K562 (cell line): Measurements from ENCODE around the gene AZGP1. TPM values are rescaled to one million over a fixed set of nuclear protein-coding genes. Genes with fewer than 3 reads are reported as not detected.

Experiments
- CBX1 ChIP-seq: sonication (generic); IDR thresholded peaks from 2 replicates; pipeline ENCODE4 v1.6.1; 2016; ENCODE audit warnings: antibody characterized with exemption, low read depth, mild to moderate bottlenecking
- E2F1 ChIP-seq: sonication (generic); formaldehyde crosslinking; IDR thresholded peaks from 2 replicates; pipeline ENCODE4 v1.8.1; 2023; ENCODE audit warnings: mild to moderate bottlenecking, missing genetic modification reagents, moderate library complexity
- ETV5 ChIP-seq: sonication (generic); formaldehyde crosslinking; IDR thresholded peaks from 2 replicates; pipeline ENCODE4 v1.4.0; 2020; ENCODE audit warnings: low read depth, mild to moderate bottlenecking, missing genetic modification reagents
- FOXP1 ChIP-seq: sonication (generic); formaldehyde crosslinking; IDR thresholded peaks from 2 replicates; pipeline ENCODE4 v1.8.0; 2022; ENCODE audit warnings: mild to moderate bottlenecking, missing genetic modification reagents
- HCFC1 ChIP-seq: IDR thresholded peaks from 2 replicates; pipeline ENCODE4 v1.6.1; 2012; ENCODE audit warnings: low read depth, low read length, improper control_type of control experiment
- JUNB ChIP-seq: fragments of 450-650 bp; formaldehyde crosslinking; conservative IDR thresholded peaks from 2 replicates; pipeline ENCODE4 v1.4.0; 2020; ENCODE audit warnings: mild to moderate bottlenecking
- KLF16 ChIP-seq: IDR thresholded peaks from 2 replicates; pipeline ENCODE4 v1.6.1; 2016; ENCODE audit warnings: antibody characterized with exemption
- MAFK ChIP-seq: IDR thresholded peaks from 2 replicates; pipeline ENCODE4 v1.6.1; 2011; ENCODE audit warnings: low read length, improper control_type of control experiment
- MEF2D ChIP-seq: conservative IDR thresholded peaks from 2 replicates; pipeline ENCODE4 v1.6.1; 2016; ENCODE audit warnings: low read depth, missing genetic modification characterization, missing compliant biosample characterization
- NFYB ChIP-seq: IDR thresholded peaks from 2 replicates; pipeline ENCODE4 v1.6.1; 2011; ENCODE audit warnings: mild to moderate bottlenecking, moderate library complexity; ENCODE audit not compliant: insufficient read length; ENCODE audit errors: extremely low read depth
- RBFOX2 ChIP-seq: fragments of 200-400 bp; formaldehyde crosslinking; IDR thresholded peaks from 2 replicates; pipeline ENCODE4 v1.6.1; 2017; ENCODE audit warnings: low read depth, mild to moderate bottlenecking, low read length, moderate library complexity
- THRB ChIP-seq: fragments of 450-650 bp; formaldehyde crosslinking; conservative IDR thresholded peaks from 2 replicates; pipeline ENCODE4 v1.4.0; 2022; ENCODE audit warnings: mild to moderate bottlenecking, missing genetic modification characterization
- YY1 ChIP-seq, 3 experiments: IDR thresholded peaks; 2 replicates each; pipeline ENCODE4 v1.6.1; 2011; ENCODE audit warnings: low read length in 2 of 3, mild to moderate bottlenecking in 2 of 3, moderate library complexity in 2 of 3, borderline replicate concordance in 1 of 3, control low read depth in 1 of 3, low read depth in 1 of 3; ENCODE audit not compliant: insufficient read depth in 3 of 3, insufficient replicate concordance in 2 of 3, control insufficient read depth in 1 of 3, insufficient read length in 1 of 3; ENCODE audit errors: extremely low read depth in 1 of 3
- ZNF212 ChIP-seq: fragments of 450-650 bp; formaldehyde crosslinking; IDR thresholded peaks from 2 replicates; pipeline ENCODE4 v1.4.0; 2020; ENCODE audit warnings: mild to moderate bottlenecking
- ZNF263 ChIP-seq: sonication (generic); formaldehyde crosslinking; IDR thresholded peaks from 2 replicates; pipeline ENCODE4 v1.8.0; 2022; ENCODE audit warnings: mild to moderate bottlenecking, missing genetic modification reagents, borderline replicate concordance
- ZNF280B ChIP-seq: fragments of 250-450 bp; sonication (Bioruptor Pico); IDR thresholded peaks from 2 replicates; pipeline ENCODE4 v1.5.1; 2021; ENCODE audit warnings: mild to moderate bottlenecking
- ZNF592 ChIP-seq: fragments of 450-650 bp; IDR thresholded peaks from 2 replicates; pipeline ENCODE4 v1.6.1; 2017; ENCODE audit warnings: antibody characterized with exemption, mild to moderate bottlenecking
- ZNF668 ChIP-seq: fragments of 250-450 bp; sonication (Bioruptor Pico); IDR thresholded peaks from 2 replicates; pipeline ENCODE4 v1.8.0; 2022; ENCODE audit warnings: mild to moderate bottlenecking, inconsistent platforms
- polyA plus RNA-seq, 8 experiments: library from polyadenylated mRNA; depleted of rRNA in 4 of 8; stranded (reverse) in 5 of 8; unstranded in 3 of 8; fragments of >200 nt; fragmentation: Nextera tagmentation in 2 of 8; fragmentation: Illumina TruSeq in 1 of 8; extraction: Ambion mirVana in 2 of 8; extraction: Trizol in 1 of 8; gene quantifications; 2 replicates each; pipeline versions ENCODE4 v1.2.1 to v1.2.3, GENCODE V29; 2011 to 2014; ENCODE audit warnings: inconsistent platforms in 1 of 8, missing spikeins in 1 of 8
- total RNA-seq, 7 experiments: library from RNA; depleted of rRNA in 6 of 7; stranded (reverse); fragments of >200 nt in 6 of 7; fragmentation: Illumina TruSeq in 2 of 7; extraction: Trizol in 2 of 7; gene quantifications; 2 replicates each; pipeline versions ENCODE4 v1.2.1 to v1.2.3, GENCODE V29; 2011 to 2021; ENCODE audit warnings: low replicate concordance in 1 of 7

The AZGP1 gene
- total and polyA plus RNA-seq, 9 of the 15 experiments (the other 6 are each of a cell fraction or from before 2014, with no cell fraction given), result 0.18 to 0.53 TPM; not detected in 7

- TF ChIP-seq THRB, result no peak
- 0 out of 2 replicates have a peak, but pooled peaks have one; percentile 43 for TF ChIP-seq ZNF263
- no peak for TF ChIP-seq ZNF212
- no peak for TF ChIP-seq ZNF280B (CRISPR knock-in tag)
- TF ChIP-seq YY1 (IDR thresholded peaks at IDR 0.05; ENCODE audit: borderline replicate concordance in 1 of 3, control insufficient read depth in 1 of 3, extremely low read depth in 1 of 3, insufficient read depth in 3 of 3, insufficient read length in 1 of 3, insufficient replicate concordance in 2 of 3, low read depth in 1 of 3, low read length in 2 of 3), result peak; percentile 20 to 69 (median 57)
- no peak for TF ChIP-seq KLF16
- TF ChIP-seq RBFOX2, result peak; percentile 98
- no peak for TF ChIP-seq ZNF592
- TF ChIP-seq CBX1, result peak; percentile 82
- TF ChIP-seq NFYB, result no peak
- TF ChIP-seq MAFK, result no peak
- no peak for TF ChIP-seq MEF2D
- peak; percentile 75 for TF ChIP-seq JUNB
- 0 out of 2 replicates have a peak, but pooled peaks have one; percentile 7 for TF ChIP-seq FOXP1
- TF ChIP-seq HCFC1, result peak; percentile 87
- peak; percentile 95 for TF ChIP-seq ETV5 (CRISPR knock-in tag)
- 0 out of 2 replicates have a peak, but pooled peaks have one; percentile 55 for TF ChIP-seq E2F1 (CRISPR knock-in tag)
- no peak for TF ChIP-seq ZNF668 (CRISPR knock-in tag)
These were observed 39.7 kb upstream of the AZGP1 start, which contains the start of gene ZKSCAN1 (continued) for GRCh38 chr7:100015232-100016214.
